GM12892 (cell line): ENCODE measurements around the gene DNPH1.

Experiments
- POLR2A ChIP-seq: IDR thresholded peaks from 2 replicates; pipeline ENCODE4 v1.6.1; 2011; ENCODE audit warnings: low read depth, low read length, control low read depth
- POLR2AphosphoS5 ChIP-seq: IDR thresholded peaks from 2 replicates; pipeline ENCODE4 v1.6.1; 2011; ENCODE audit warnings: low read depth, low read length, control low read depth
- TAF1 ChIP-seq: IDR thresholded peaks from 2 replicates; pipeline ENCODE4 v1.6.1; 2011; ENCODE audit warnings: low read depth, mild to moderate bottlenecking, control low read depth, low read length, borderline replicate concordance

DNA sequence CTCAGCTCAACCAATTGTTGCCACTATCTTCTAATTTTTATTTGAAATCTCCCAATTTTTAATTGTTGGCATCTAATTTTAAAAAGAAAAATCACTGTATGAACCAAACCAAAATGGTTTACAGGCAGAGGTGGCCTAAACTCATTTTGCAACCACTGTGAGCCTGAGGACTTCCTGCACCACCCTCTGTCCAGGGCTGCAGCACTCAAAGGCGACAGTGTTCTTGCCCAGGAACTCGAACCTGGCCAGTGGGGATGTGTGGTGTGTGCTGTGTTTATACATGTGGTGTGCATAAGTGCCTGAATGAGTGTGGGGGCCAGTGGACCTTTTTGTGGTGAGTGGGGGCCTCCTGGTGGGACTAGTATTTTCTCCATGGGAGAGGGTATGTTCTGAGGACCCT is 44.4 kb upstream of the DNPH1 start:
- TF ChIP-seq POLR2AphosphoS5 (no peak), POLR2A (no peak), TAF1 (no peak)
